ENCODE data around the gene CRTC1.

DNA sequence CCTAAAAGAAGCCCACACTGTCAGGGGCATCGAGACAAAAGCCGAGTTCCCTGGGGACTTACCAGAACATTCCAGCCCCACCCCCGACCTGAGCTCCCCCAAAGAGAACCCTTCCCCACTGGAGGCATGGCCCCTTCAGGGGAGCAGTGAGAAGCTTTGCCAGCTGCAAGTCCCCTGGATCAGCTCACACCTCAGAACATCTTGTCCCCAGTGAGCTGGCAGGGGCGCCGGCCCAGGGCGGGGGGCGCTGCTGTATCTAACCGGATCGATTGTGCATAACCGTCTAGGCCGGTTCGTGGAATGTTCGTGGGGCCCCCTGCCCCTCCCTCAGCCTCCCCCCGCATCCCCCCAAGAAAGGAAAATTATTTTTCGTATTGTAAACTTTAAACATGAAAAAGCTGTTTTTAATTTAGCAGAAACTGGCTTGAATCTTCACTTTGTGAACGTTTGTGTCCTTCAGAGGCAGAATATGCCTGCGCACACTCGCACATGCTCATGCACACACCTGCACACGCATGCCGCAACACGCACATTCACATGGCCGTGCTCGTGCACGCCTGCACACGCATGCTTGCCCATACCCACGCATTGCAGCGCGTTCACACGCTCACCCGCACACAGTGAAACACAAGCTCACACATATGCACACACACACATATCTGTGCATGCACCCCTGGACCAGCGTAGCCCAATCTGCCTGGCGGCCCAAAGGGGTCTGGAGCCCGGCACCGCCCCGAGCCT is 12.0 kb upstream of the CRTC1 start:
- TF ChIP-seq POLR2A (IDR thresholded peaks at IDR 0.05) = no peak
- TF ChIP-seq, protein P1, sequence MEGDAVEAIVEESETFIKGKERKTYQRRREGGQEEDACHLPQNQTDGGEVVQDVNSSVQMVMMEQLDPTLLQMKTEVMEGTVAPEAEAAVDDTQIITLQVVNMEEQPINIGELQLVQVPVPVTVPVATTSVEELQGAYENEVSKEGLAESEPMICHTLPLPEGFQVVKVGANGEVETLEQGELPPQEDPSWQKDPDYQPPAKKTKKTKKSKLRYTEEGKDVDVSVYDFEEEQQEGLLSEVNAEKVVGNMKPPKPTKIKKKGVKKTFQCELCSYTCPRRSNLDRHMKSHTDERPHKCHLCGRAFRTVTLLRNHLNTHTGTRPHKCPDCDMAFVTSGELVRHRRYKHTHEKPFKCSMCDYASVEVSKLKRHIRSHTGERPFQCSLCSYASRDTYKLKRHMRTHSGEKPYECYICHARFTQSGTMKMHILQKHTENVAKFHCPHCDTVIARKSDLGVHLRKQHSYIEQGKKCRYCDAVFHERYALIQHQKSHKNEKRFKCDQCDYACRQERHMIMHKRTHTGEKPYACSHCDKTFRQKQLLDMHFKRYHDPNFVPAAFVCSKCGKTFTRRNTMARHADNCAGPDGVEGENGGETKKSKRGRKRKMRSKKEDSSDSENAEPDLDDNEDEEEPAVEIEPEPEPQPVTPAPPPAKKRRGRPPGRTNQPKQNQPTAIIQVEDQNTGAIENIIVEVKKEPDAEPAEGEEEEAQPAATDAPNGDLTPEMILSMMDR (IDR thresholded peaks at IDR 0.05 in 4 of 5, conservative IDR thresholded peaks at IDR 0.05 in 1 of 5) = no peak
